HG03095 (cell line): ENCODE measurements around the gene SMG6.
"Not testable (repeated sequence)": the region's sequence is repeated elsewhere in the genome, so short reads cannot be mapped to it uniquely, and the experiment has no call there.

Experiments
- ATAC-seq: cut with Tn5 transposase; IDR thresholded peaks from one replicate; pipeline ENCODE4 v1.9.1; 2021; ENCODE audit warnings: moderate library complexity; ENCODE audit not compliant: unreplicated experiment

The SMG6 gene

GRCh38 chr17:2151358-2152033 is 152.1 kb downstream of the SMG6 start:
- no peak for ATAC-seq

DNA sequence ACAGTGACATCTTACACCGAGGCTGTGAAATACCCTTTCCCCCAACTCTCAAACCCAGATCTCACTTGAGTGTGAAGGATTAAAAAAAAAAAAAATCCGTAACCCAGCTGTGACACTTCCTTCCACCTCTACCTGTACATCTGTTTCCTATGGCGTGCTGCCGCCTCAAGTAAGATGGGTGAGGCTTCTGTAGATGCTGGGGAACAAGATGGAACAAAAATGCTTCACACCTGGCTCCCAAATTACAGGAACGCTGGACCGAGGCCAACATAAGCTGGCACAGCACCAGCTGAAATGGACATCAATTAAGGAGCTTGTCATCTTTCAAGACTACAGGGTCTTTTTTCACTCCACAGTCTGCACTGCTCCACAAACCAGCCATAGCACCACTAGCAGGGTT is 152.8 kb downstream of the SMG6 start:
- ATAC-seq = no peak

DNA sequence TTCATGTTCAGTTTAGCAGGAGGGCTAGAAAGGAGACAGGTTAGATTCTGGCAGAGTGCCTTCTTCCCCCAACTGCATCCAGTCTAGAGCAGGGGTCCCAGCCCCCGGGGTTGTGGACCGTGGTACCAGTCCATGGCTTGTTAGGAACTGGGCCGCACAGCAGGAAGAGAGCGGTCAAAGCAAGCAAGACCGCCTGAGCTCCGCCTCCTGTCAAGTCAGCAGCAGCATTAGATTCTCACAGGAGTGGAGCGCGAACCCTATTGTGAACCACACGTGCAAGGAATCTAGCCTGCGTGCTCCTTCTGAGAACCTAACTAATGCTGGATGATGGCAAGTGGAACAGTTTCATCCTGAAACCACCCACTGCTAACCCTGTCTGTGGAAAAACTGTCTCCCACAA is 153.7 kb downstream of the SMG6 start:
- ATAC-seq = no peak

- ATAC-seq = no peak
Observed at GRCh38 chr17:2146132-2146871, 157.3 kb downstream of the SMG6 start.

- ATAC-seq = no peak
Observed at GRCh38 chr17:2144701-2145100, 158.9 kb downstream of the SMG6 start.

DNA sequence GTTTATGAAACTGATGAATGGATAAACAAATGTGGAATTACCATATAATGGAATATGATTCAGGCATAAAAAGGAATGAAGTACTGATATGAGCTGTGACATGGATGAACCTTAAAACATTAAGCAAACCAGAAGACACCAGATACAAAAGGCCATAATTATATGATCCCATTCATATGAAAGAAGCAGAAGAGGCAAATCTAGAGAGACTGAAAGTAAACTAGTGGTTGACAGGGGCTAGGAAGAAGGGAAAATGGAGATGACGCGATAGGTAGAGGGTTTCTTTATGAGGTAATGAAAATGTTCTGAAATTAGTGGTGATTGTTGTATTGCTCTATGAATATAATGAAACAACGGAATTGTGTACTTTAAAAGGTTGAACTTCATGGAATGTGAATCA is 160.3 kb downstream of the SMG6 start:
- no peak for ATAC-seq

- not testable (repeated sequence) for ATAC-seq
Observed at GRCh38 chr17:2142682-2143081, 160.9 kb downstream of the SMG6 start.

GRCh38 chr17:2140683-2141082 is 162.9 kb downstream of the SMG6 start:
- ATAC-seq = no peak

- ATAC-seq = peak; percentile 31
Observed at GRCh38 chr17:2138761-2139160, 164.8 kb downstream of the SMG6 start.

GRCh38 chr17:2138318-2138717 is 165.3 kb downstream of the SMG6 start:
- peak; percentile 47 for ATAC-seq

DNA sequence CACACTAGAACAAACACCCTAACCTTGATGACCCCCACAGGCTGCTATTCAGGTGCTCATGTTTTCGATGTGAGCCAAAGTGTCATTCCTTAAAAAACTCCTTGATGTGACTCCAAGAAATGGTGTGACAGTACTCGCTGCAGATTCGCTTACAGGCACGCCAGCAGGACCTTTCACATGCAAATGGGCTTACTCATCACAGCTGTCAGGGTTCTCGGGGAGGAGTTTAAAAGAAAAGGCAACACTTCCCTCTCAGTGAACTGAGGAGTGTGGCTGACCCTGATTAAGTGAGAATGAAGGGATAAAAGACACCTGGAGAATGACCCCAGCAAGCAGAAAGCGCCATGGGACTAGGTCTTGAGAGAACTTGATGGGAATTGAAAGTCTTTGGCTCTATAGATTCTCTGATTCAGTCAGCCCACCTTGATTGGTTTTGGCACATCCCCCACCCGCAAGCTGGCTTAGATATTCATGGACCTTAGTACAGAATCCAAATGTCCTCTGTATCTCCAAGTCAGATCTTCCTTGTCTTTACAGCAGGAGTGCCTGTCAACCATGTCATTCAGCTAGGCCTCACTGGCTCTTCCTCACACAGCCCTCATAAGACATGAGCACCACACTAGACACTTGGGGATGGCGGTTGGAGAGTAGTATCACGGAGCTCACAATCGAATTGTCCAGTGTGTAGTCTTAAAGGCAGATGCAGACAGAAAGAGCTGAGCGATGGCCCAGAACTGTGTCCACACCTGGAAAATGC is 166.1 kb downstream of the SMG6 start:
- peak; percentile 49 for ATAC-seq

DNA sequence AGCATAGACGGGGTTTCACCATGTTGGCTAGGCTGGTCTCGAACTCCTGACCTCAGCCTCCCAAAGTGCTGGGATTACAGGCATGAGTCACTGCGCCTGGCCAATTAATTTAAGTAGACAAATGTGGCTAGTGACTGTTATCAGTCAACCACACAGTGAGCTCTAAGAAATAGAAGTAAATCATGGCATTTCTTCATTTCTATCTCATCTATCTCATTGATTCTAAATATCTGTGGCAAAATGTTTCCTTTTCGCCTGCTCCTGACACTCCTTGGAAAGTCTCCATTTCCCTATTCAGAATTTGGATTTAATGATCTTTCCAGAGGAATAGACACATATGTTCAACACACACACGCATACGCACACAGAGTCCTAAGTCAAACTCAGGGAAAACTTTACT is 167.3 kb downstream of the SMG6 start:
- ATAC-seq = no peak

GRCh38 chr17:2128011-2128410 is 175.6 kb downstream of the SMG6 start:
- no peak for ATAC-seq

DNA sequence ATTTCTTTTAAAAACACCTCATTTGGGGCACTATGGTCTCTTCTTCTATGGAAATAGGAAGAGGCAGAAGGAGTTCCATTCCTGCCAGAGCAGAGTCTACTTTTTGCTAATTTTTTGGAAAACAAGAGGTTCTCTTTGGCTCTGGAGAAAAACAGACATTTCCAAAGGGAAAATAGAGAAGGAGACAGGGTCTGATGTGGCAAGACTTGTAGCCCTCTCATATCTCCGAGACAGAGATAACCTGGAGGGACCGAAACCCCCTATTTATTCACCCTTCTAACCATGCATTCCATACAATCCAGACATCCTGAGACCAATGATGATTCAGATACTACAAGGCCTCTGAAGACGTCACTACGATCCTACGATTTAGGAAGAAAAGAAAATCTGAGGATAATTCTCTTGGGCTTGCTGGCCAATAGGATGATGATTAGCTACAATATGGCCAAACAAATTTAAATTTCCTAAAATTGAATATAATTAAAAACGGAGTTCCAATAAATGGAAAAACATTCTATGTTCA is 178.5 kb downstream of the SMG6 start:
- no peak for ATAC-seq

DNA sequence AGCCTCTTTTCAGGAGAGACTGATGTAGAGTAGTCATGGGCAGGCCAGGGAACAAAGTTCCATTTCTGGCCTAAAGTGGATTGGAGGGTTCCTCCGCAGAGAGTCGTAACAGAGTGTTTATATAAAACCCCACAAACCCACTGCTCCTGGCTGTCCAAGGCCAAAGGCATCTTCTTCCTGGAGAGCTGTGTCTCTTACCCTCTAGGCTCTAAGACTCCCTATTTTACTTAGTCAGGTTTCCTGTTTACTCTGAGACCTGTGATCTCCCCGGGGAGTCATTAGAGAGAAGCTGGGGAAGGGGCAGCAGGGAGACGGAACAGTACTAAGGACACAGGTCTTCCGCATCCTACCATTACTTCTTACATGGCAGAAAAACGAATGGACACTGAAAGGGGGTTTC is 179.2 kb downstream of the SMG6 start:
- no peak for ATAC-seq

DNA sequence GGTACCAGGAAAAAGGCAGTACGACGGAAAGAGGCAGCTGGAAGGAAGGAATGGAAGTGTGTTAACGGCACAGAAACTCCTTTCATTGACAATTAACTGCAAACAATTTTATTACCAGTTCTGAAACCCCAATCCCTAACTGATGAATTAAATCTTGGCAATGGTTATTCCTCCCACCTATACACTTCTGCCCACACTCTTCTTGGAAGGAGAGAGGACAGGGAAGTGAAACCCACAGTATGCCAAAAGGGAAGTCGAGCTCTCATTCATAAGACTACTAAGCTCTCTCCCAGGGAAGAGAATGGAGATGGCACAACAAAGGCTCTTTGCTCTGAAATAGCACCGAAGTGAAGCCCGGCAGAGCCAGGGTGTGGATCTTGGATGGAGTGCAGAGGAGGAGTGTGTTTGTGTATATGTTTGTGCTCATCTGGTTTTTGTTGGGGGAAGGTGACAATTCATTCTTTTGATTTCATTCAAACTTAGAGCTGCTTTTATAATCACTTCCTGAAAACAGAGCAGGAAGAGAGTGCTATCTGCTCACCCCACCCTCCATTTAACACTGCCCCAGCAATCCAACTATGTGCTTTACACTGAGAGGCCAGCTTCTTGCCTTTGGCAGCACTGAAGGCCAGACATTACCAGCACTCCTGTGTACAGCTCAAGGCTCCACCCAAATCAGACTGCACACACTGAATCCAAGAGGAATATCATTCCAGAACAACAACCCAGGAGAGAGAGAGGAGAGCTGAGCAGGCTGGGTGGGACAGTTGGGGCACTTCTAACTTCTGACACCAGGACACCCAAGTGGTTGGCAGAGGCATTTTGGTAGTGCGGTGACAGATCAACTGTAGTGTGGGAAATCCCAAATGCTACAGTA is 180.0 kb downstream of the SMG6 start:
- ATAC-seq = no peak

DNA sequence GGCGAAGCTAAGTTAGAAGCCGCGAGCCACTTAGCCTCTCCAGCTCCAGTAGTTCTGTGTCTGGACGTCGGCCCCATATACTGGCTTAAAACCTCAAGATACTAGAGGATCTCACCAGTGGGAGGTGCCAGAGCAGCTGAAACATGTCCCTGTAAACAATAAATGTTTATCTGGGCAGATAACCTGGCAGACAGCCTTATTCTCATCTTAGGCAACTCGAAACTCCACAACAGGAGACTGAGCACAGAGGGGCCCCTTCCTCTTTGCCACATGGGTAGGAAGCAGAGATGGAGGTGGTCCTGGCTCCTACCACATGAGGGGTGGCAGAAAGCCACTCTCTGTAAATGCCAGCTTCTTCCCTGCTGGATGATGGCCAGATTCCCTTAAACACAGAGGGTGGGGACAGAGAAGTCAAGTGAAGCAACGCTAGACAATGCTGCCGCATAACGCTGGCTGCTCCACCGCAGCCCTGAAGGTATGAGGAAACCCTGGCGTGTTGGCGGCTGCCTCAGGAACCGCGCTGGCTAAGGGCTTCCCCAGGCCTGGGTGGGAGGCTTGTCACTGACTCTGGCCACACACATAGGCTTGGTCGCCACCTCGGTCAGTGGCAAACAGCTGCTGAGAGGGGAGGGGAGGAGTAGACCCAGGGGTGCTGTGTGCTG is 180.8 kb downstream of the SMG6 start:
- ATAC-seq = no peak

- no peak for ATAC-seq
Observed at GRCh38 chr17:2120586-2121335, 182.8 kb downstream of the SMG6 start.

DNA sequence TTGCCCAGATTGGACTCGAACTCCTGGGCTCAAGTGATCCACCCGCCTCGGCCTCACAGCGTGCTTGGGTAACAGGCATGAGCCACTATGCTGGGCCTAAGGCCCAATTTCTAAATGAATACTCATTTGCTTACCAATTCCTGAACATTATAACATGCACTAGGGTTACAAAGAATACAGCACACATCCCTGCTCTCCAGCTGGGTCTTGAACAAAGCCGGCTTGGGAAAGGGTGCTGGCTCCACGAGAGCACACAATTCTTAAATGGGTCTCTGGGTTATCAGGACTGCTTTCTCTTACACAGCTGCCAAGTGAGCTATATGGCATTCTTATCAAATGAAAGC is 190.3 kb downstream of the SMG6 start:
- no peak for ATAC-seq

- no peak for ATAC-seq
Observed at GRCh38 chr17:2111691-2112090, 191.9 kb downstream of the SMG6 start.
